HL-60 (cell line): ENCODE data around the gene MGAT4A.

Source experiments
- CTCF ChIP-seq: IDR thresholded peaks from one replicate; pipeline ENCODE4 v1.5.1; 2011; ENCODE audit warnings: low read length, control low read depth, inconsistent platforms; ENCODE audit not compliant: insufficient read depth
- POLR2AphosphoS5 ChIP-seq: IDR thresholded peaks from 2 replicates; pipeline ENCODE4 v1.6.1; 2012; ENCODE audit warnings: low read depth
- REST ChIP-seq: IDR thresholded peaks from 2 replicates; pipeline ENCODE4 v1.6.1; 2012; ENCODE audit warnings: low read depth; ENCODE audit not compliant: insufficient replicate concordance
- SPI1 ChIP-seq: IDR thresholded peaks from 2 replicates; pipeline ENCODE4 v1.6.1; 2012; ENCODE audit warnings: low read depth, mild to moderate bottlenecking, borderline replicate concordance

GRCh38 chr2:98571796-98572195 is 159.1 kb downstream of the MGAT4A start:
- TF ChIP-seq CTCF (no peak), REST (no peak), POLR2AphosphoS5 (no peak), SPI1 (no peak)
